Psoas muscle (tissue), 8 donors: ENCODE results near the gene PPP1R12B. TPM values are rescaled to one million over a fixed set of nuclear protein-coding genes. Genes with fewer than 3 reads are reported as not detected.

Experiments used
- ATAC-seq, 4 donors: fragments of 200-7000 bp; cut with Tn5 transposase; one replicate each; pipeline ENCODE4 v1.9.1; 2020; ENCODE audit warnings: moderate library complexity in 3 of 4, mild to moderate bottlenecking in 2 of 4
- DNase-seq, 2 donors: peaks; one replicate each; pipeline ENCODE4 v3.0.0-alpha.2; 2020
- H3K27ac ChIP-seq: fragments of 200-600 bp; one replicate; pipeline ENCODE4 v1.8.0; 2022
- H3K27me3 ChIP-seq, 3 donors: fragments of 200-600 bp in 1 of 3; one replicate each; pipeline versions ENCODE4 v1.6.1 to v1.8.0; 2013 to 2022; ENCODE audit warnings: low read length in 2 of 3, mild to moderate bottlenecking in 2 of 3, moderate library complexity in 1 of 3; ENCODE audit not compliant: insufficient read depth in 3 of 3
- H3K36me3 ChIP-seq, 2 donors: fragments of 200-600 bp in 1 of 2; one replicate each; pipeline versions ENCODE4 v1.6.1 to v1.8.0; 2013 to 2022; ENCODE audit warnings: low read depth in 1 of 2, mild to moderate bottlenecking in 1 of 2, moderate library complexity in 1 of 2; ENCODE audit not compliant: insufficient read depth in 1 of 2
- H3K4me1 ChIP-seq: fragments of 200-600 bp; one replicate; pipeline ENCODE4 v1.8.0; 2022
- H3K4me3 ChIP-seq: fragments of 200-600 bp; one replicate; pipeline ENCODE4 v1.8.0; 2022; ENCODE audit warnings: mild to moderate bottlenecking
- H3K9me3 ChIP-seq: fragments of 200-600 bp; one replicate; pipeline ENCODE4 v1.8.0; 2022
- WGBS, 3 donors: extraction: QIAGEN DNeasy Blood & Tissue Kit; methylation state at CpG; one replicate each; pipeline versions ENCODE4 v1.1.6 to v1.1.7; 2013; 5-methylcytosine and 5-hydroxymethylcytosine counted together
- intact Hi-C, 2 donors: fragments of 100-400 bp; cut with DNase I; formaldehyde crosslinking; loops; one replicate each; pipeline versions ENCODE4 v1.11.0 to v1.14.2; 2022
- polyA plus RNA-seq, 3 donors: library from polyadenylated mRNA; stranded (reverse); fragments of 200-250 nt; gene quantifications; one replicate each; pipeline ENCODE4 v1.2.3, GENCODE V29; 2013
- total RNA-seq, 4 donors: library from RNA; stranded (reverse); fragmentation: NEBNext Ultra II Directional in 2 of 4; extraction: Animal tissue kit (Norgen Biotek cat#: 25700) in 2 of 4; gene quantifications; one replicate each; pipeline versions ENCODE4 v1.2.1 to v1.2.4, GENCODE V29; 2021 to 2023
- TF ChIP-seq, protein P1 (sequence below): fragments of 200-600 bp; IDR thresholded peaks from one replicate; pipeline ENCODE4 v1.8.0; 2022; ENCODE audit warnings: antibody characterized with exemption
- donor health status: healthy with polysubstance abuse.
- donor health status: DM: no; HTN: no; CAD: no; lungs with moderate emphysema.
- donor health status: Bipolar disorder and iron deficiency.
- donor health status: healthy.
- donor health status: DM: yes; HTN: yes; CAD: no.
- donor health status: DM: no; HTN: no; CAD: no.
- donor health status: DM: no; HTN: no; CAD: no.
- donor health status: DM: yes; HTN: yes; CAD: no.

Gene PPP1R12B
- total and polyA plus RNA-seq, 7 donors = 8.3 to 189 (median 86.1) TPM

- DNase-seq (no peak), ATAC-seq (no peak)
- H3K27ac ChIP-seq = no peak overlapping the region
- no peaks in the 10 kb centered on the region for H3K9me3 ChIP-seq
- no peak overlapping the region for H3K4me3 ChIP-seq
- H3K27me3 ChIP-seq = no peaks in the 10 kb centered on the region
- H3K36me3 ChIP-seq = peaks cover 0 to 7% of the 10 kb centered on the region in 2 donors
- TF ChIP-seq, protein P1, sequence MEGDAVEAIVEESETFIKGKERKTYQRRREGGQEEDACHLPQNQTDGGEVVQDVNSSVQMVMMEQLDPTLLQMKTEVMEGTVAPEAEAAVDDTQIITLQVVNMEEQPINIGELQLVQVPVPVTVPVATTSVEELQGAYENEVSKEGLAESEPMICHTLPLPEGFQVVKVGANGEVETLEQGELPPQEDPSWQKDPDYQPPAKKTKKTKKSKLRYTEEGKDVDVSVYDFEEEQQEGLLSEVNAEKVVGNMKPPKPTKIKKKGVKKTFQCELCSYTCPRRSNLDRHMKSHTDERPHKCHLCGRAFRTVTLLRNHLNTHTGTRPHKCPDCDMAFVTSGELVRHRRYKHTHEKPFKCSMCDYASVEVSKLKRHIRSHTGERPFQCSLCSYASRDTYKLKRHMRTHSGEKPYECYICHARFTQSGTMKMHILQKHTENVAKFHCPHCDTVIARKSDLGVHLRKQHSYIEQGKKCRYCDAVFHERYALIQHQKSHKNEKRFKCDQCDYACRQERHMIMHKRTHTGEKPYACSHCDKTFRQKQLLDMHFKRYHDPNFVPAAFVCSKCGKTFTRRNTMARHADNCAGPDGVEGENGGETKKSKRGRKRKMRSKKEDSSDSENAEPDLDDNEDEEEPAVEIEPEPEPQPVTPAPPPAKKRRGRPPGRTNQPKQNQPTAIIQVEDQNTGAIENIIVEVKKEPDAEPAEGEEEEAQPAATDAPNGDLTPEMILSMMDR = no peak
- intact Hi-C loops = no loop called here
- WGBS, 3 donors = 91 to 93% (median 92%) methylated on average over 7 of the region's 7 CpGs
- H3K4me1 ChIP-seq = peaks cover 53% of the 10 kb centered on the region
These were observed 243.0 kb downstream of the PPP1R12B start for GRCh38 chr1:202591515-202591914.

DNA sequence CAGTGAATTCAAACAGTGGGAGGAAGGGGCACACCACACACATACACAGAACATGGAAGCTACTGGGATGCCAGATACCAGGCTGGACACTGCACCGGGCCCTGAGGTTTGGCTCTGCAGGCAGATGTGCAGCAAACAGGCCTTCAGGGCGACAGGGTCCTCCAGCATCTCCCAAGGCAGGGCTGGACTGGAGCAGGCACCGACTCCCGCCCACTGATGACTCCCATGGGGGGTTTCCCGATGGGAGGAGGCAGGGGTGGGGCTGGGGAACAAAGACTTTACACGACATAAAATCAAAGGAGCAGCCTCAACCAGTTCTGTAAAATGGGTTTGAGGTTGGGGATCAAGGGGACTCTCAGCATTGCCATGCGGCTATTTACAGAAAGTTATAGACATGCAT, 243.6 kb downstream of the PPP1R12B start:
- ATAC-seq = no peak
- peaks cover 0 to 12% of the 10 kb centered on the region in 2 donors for H3K36me3 ChIP-seq
- no peaks in the 10 kb centered on the region for H3K9me3 ChIP-seq
- H3K4me1 ChIP-seq = peaks cover 48% of the 10 kb centered on the region
- peak overlapping the region; percentile 46 for H3K27ac ChIP-seq
- intact Hi-C loops = no loop called here
- 67 to 79% (median 68%) methylated on average over 7 of the region's 7 CpGs for WGBS, 3 donors
- TF ChIP-seq, protein P1 = no peak
- DNase-seq = no peak
- no peaks in the 10 kb centered on the region for H3K27me3 ChIP-seq
- no peak overlapping the region for H3K4me3 ChIP-seq

- TF ChIP-seq, protein P1 = no peak
- intact Hi-C loops = no loop called here
- H3K27ac ChIP-seq = peak overlapping the region; percentile 46
- peaks cover 32% of the 10 kb centered on the region for H3K4me1 ChIP-seq
- DNase-seq (no peak), ATAC-seq (no peak)
- no peak overlapping the region for H3K4me3 ChIP-seq
- no peaks in the 10 kb centered on the region for H3K27me3 ChIP-seq
- no peaks in the 10 kb centered on the region for H3K9me3 ChIP-seq
- WGBS, 3 donors = 70 to 73% (median 72%) methylated on average over 4 of the region's 4 CpGs
- H3K36me3 ChIP-seq = peaks cover 0 to 29% of the 10 kb centered on the region in 2 donors
These were observed 245.3 kb downstream of the PPP1R12B start for GRCh38 chr1:202593845-202594244.

- ATAC-seq = no peak
- DNase-seq = no peak
- intact Hi-C loops = loop anchor here in 1 of 2 donors (5.0 kb wide), 1 partner anchor 99 kb away; no protein-coding TSS in a partner anchor
- H3K36me3 ChIP-seq = peaks cover 0 to 49% of the 10 kb centered on the region in 2 donors
- TF ChIP-seq, protein P1 = no peak
- WGBS, 3 donors = 88 to 96% (median 92%) methylated on average over 13 of the region's 13 CpGs
- H3K4me3 ChIP-seq = no peak overlapping the region
- H3K4me1 ChIP-seq = peaks cover 25% of the 10 kb centered on the region
- H3K27me3 ChIP-seq = no peaks in the 10 kb centered on the region
- H3K27ac ChIP-seq = no peak overlapping the region
- H3K9me3 ChIP-seq = no peaks in the 10 kb centered on the region
These were observed 248.1 kb downstream of the PPP1R12B start for GRCh38 chr1:202596638-202597037.
